Colonic mucosa (tissue), 4 donors: ENCODE measurements around the gene CLEC7A. TPM values are rescaled to one million over a fixed set of nuclear protein-coding genes. Genes with fewer than 3 reads are reported as not detected.
A peak's percentile ranks its signal among the peaks of the same experiment; 100 is the strongest.

Experiments used
- DNase-seq: peaks from one replicate; pipeline ENCODE4 v3.0.0-alpha.2; 2020
- H3K27ac ChIP-seq: fragments of 200-600 bp; one replicate; pipeline ENCODE4 v1.8.0; 2021
- H3K27me3 ChIP-seq: fragments of 200-600 bp; one replicate; pipeline ENCODE4 v1.8.0; 2021
- H3K36me3 ChIP-seq: fragments of 200-600 bp; one replicate; pipeline ENCODE4 v1.8.0; 2021
- H3K4me1 ChIP-seq: fragments of 200-600 bp; one replicate; pipeline ENCODE4 v1.8.0; 2021; ENCODE audit warnings: mild to moderate bottlenecking
- H3K4me3 ChIP-seq: fragments of 200-600 bp; one replicate; pipeline ENCODE4 v1.8.0; 2021
- H3K9ac ChIP-seq, 2 donors: one replicate each; pipeline ENCODE4 v1.7.0; 2013; ENCODE audit warnings: control low read depth in 2 of 2, low read depth in 2 of 2, low read length in 2 of 2
- H3K9me3 ChIP-seq: fragments of 200-600 bp; one replicate; pipeline ENCODE4 v1.8.0; 2021
- CTCF ChIP-seq: fragments of 200-600 bp; IDR thresholded peaks from one replicate; pipeline ENCODE4 v1.8.0; 2022; ENCODE audit warnings: antibody characterized with exemption, mild to moderate bottlenecking
- intact Hi-C: fragments of 100-400 bp; cut with DNase I; formaldehyde crosslinking; loops from one replicate; pipeline ENCODE4 v1.14.1; 2022
- total RNA-seq, 2 donors: library from RNA; stranded (reverse); fragmentation: NEBNext Ultra II Directional in 1 of 2; extraction: Animal tissue kit (Norgen Biotek cat#: 25700) in 1 of 2; gene quantifications; one replicate each; pipeline ENCODE4 v1.2.1, GENCODE V29; 2021
- donor health status: healthy.
- donor health status: DM: no; HTN: no; CAD: no.
- donor health status: DM: no; HTN: no; CAD: no.

Gene CLEC7A
- total RNA-seq, 2 donors from 2014 or later: 1.1 to 6.8 TPM

GRCh38 chr12:10140001-10140400, 10.0 kb upstream of the CLEC7A start:
- peak; percentile 22 for DNase-seq
- Histone ChIP-seq H3K36me3 (no peaks in the 10 kb centered on the region), H3K27ac (no peak overlapping the region), H3K9me3 (no peaks in the 10 kb centered on the region), H3K4me1 (no peaks in the 10 kb centered on the region), H3K9ac (no peak overlapping the region), H3K27me3 (no peaks in the 10 kb centered on the region), H3K4me3 (no peak overlapping the region)
- peak; percentile 34 for TF ChIP-seq CTCF
- intact Hi-C loops: loop anchor here (10.0 kb wide), 1 partner anchor 395 kb away; no protein-coding TSS in a partner anchor

GRCh38 chr12:10136637-10137205, 6.7 kb upstream of the CLEC7A start:
- intact Hi-C loops: loop anchor here (2.0 kb wide), 1 partner anchor 102 kb away; no protein-coding TSS in a partner anchor
- Histone ChIP-seq H3K4me1 (no peaks in the 10 kb centered on the region), H3K4me3 (no peak overlapping the region), H3K27me3 (no peaks in the 10 kb centered on the region), H3K36me3 (no peaks in the 10 kb centered on the region), H3K9ac (no peak overlapping the region), H3K27ac (no peak overlapping the region), H3K9me3 (no peaks in the 10 kb centered on the region)
- no peak for TF ChIP-seq CTCF
- no peak for DNase-seq

GRCh38 chr12:10135126-10135525, 5.1 kb upstream of the CLEC7A start:
- Histone ChIP-seq H3K9ac (no peak overlapping the region), H3K36me3 (no peaks in the 10 kb centered on the region), H3K4me1 (no peaks in the 10 kb centered on the region), H3K27me3 (no peaks in the 10 kb centered on the region), H3K9me3 (no peaks in the 10 kb centered on the region), H3K27ac (no peak overlapping the region), H3K4me3 (no peak overlapping the region)
- no peak for TF ChIP-seq CTCF
- no peak for DNase-seq
- intact Hi-C loops: no loop called here

DNA sequence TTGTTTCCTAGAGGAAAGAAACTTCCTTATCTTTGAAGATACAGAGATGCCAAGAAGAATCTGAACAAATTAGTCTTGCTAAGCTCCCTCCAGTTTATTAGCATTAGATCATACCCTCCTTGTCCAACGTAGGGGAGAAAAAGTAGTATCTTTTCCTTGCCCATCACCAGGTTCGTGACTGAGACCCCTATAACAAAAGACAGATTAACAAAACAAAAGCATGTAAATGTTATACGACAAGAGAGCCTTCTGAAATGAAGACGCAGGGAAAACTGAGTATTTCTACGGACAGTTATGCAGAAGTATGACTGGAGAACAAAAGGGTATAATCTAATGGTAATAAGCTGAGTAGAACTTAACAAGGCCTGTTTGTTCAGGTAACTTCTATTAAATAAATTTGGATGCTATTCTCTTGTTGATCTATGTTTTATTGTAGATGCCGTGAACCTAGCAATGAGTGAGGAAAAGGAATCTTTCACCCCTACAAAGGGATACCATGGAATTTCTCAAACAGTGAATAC, 2.9 kb upstream of the CLEC7A start:
- Histone ChIP-seq H3K4me1 (no peaks in the 10 kb centered on the region), H3K36me3 (no peaks in the 10 kb centered on the region), H3K4me3 (no peak overlapping the region), H3K9ac (no peak overlapping the region), H3K9me3 (no peaks in the 10 kb centered on the region), H3K27ac (no peak overlapping the region), H3K27me3 (no peaks in the 10 kb centered on the region)
- DNase-seq: no peak
- intact Hi-C loops: no loop called here
- no peak for TF ChIP-seq CTCF

DNA sequence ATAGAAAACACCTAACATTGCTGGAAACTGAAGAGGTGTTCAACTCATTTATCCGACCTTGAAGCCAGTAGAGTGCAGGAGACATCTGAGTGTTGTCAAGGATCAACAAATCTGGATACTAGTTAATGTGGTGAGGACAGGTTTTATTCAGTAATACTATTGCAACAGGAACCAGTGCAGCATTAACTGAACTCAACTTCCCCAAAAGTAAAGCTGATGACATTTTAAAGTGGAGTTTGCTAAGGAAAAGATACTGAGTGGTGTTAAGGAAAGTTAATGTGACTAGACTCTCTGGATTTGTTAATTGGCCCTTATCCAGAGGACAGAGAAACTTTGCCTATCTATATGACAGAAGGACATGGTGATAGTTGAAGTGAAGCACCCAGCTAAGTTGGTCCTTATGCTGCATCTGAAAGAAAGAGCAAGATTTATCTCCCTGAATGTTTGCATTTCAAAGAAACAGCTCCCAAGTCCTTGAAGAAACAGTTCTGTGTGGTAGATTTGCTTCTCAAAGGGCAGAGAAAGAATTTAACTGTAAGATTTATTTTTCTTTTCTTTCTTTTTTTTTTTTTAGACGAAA, 1.2 kb upstream of the CLEC7A start:
- DNase-seq: no peak
- intact Hi-C loops: no loop called here
- TF ChIP-seq CTCF: no peak
- Histone ChIP-seq H3K9ac (no peak overlapping the region), H3K4me1 (no peaks in the 10 kb centered on the region), H3K27me3 (no peaks in the 10 kb centered on the region), H3K4me3 (no peak overlapping the region), H3K36me3 (no peaks in the 10 kb centered on the region), H3K27ac (no peak overlapping the region), H3K9me3 (no peaks in the 10 kb centered on the region)
